Ramos (cell line): ENCODE measurements around the gene DNAH11.
"Not testable (repeated sequence)": the region's sequence is repeated elsewhere in the genome, so short reads cannot be mapped to it uniquely, and the experiment has no call there.

Source experiments
- in situ Hi-C: fragments of 300-500 bp; cut with MboI; formaldehyde crosslinking; loops from one replicate; pipeline ENCODE4 v1.14.3; 2022; ENCODE audit warnings: low sequenced_read_pairs; ENCODE audit not compliant: unreplicated experiment

DNAH11 gene

DNA sequence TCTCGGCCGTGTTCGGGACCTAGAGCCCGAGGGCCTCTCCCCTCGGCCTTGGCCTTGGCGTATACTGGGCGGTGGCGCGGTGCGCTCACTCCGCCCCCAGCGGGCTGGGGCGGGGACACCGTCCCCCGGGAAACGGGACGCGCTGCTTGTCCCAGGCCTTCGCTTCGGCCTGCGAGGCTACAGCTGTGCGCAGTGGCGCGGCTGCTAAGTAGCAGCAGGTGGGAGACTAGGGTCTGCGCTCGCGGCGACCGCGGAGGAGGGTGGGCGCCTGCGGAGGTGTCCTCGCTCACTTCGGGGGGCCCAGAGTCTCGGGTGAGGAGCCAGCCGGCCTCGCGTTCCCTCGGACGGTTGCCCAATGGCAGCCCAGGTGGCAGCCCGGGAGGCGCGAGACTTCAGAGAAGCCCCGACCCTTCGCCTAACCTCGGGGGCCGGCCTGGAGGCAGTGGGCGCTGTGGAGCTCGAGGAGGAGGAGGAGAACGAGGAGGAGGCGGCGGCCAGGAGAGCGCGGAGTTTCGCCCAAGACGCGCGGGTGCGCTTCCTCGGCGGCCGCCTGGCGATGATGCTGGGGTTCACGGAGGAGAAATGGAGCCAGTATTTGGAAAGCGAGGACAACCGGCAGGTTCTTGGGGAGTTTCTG, at the start of gene DNAH11:
Gene DNAH11 (plus strand): TSS at position 149 of the 637 bp plus-strand sequence. CDS start 207 bp downstream, at position 356.
- in situ Hi-C loops = no loop called here

DNA sequence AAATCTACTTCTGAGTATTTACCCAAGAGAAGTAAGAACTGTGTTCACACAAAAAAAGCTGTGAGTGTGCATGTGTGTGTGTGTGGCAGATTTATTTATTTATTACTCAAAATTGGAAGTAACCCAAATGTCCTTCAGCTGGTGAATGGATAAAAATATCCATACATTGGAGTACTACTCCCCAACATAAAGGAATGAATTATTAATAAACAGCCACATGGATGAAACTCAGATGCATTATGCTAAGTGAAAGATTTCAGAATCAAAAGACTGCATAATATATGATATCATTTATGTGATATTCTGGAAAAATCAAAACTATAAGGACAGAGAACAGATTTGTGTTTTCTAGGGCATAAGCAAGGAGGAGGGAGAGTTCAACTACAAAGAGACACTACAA, 47.1 kb upstream of the DNAH11 start:
- in situ Hi-C loops = no loop called here

DNA sequence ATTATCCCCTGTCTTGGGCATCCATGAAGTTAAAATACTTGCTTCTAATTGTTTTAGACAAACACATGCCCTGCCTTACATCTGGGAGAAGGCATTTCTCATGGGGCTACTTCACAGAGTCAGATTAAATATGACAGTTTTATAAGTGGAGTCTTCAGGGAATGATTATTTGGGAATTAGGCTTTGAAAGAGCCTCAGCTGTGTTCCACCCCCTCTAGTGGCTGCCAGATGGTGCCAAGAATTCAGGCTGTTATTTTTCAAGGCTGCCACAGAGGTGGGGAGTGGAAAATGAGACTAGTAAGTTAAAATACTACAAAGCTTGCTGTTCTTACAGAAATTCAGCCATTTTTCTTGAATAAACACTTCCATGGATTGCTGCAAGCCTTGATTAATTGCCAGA, 45.8 kb upstream of the DNAH11 start:
- in situ Hi-C loops = no loop called here

GRCh38 chr7:21500117-21500832, 42.6 kb upstream of the DNAH11 start:
- in situ Hi-C loops = no loop called here

DNA sequence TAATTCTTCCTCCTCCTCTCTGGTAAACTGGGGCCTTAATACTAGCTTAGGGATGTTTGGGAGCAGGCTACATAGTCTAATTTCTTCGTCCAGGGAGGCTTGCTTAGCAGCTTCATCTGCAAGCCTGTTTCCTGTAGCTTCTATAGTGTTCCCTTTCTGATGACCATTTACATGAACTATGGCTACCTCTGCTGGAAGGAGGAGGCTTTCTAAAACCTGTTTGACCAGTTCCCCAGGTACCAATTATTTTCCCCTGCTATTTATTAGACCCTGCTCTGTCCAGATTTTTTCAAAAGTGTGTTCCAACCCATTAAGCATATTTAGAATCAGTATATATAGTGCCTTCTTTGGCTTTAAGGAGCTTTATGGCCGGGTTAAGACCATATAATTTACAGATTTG, 38.8 kb upstream of the DNAH11 start:
- in situ Hi-C loops = no loop called here

DNA sequence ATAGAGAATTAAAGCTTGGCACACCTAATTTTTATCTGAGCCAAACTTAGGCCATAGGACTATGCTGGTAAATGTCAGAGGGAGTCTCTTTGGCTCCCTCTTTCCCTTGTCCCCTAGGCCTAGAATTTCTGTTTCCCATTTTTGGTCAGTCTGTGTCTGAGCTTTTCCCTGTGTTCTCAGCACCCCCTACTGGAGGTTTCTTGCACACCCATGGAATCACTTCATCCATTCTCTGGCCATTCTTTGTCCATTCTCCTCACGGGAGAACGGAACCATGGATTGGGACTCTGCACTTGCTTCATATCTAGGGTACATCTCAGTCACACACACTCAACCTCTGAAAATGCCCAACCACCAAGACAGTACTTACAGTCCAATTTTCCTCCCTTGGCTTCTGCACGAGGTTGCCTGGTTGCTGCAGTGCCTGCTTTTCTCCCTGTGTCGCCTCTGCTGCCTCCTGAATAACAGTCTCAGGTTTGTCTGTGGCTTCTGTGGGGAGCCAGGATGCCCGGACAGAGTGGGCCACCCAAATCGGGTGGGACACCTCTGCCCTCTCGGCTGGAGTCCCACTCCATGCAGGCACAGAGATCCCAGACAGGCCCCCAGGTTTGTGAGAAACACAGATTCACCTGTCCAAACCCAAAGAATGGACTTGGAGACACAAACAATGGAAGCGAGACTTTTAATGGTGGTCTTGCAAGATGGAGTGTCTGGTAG, 35.1 kb upstream of the DNAH11 start:
- in situ Hi-C loops = no loop called here

DNA sequence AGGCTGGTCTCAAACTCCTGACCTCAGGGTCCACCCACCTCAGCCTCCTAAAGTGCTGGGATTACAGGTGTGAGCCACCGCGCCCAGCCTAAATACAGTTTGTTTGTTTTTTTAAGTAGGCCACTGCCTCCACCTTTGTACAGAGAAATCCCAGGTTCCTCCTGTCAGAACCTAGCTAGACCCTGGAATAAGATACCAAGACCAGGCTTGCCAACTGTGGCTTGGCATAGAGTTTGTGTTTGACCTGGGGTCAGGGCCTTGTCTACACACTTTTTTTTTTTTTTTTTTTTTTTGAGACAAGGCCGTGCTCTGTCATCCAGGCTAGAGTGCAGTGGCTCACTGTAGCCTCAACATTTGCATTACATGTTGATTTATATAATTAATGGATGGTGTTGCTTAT, 34.3 kb upstream of the DNAH11 start:
- in situ Hi-C loops = no loop called here

GRCh38 chr7:21514062-21514461, 28.8 kb upstream of the DNAH11 start:
- in situ Hi-C loops = no loop called here

DNA sequence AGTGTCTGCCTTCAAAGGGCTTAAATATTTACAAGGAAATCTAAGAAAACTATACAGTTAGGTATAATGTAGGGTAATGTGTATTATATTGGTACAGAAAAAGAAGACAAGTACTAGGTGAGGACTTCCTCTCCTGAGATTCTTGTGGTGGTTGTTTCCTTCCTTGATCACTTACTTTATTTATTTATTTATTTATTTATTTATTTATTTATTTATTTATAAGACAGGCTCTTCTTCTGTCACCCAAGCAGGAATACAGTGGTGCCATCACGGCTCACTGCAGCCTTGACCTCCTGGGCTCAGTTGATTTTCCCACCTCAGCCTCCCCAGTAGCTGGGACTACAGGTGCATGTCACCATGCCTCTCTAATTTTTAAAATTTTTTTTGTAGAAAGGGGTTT, 18.2 kb upstream of the DNAH11 start:
- in situ Hi-C loops = no loop called here

- in situ Hi-C loops = no loop called here
Observed at GRCh38 chr7:21526007-21526406, 16.8 kb upstream of the DNAH11 start.

DNA sequence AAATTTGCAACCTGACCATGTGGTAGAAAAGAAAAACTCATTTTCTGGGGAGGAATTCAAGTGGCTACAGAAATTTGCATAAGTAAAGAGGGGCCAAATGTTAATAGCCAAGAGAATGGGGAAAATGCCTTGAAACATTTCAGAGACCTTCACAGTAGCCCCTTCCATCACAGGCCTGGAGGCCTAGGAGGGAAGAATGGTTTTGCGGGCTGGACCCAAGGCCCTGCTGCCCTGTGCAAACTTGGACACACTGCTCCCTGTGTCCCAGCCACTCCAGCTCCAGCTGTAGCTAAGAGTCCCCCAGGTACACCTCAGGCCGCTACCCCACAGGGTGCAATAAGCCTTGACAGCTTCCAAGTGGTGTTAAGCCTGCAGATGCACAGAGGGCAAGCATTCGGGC, 16.4 kb upstream of the DNAH11 start:
- in situ Hi-C loops = no loop called here

GRCh38 chr7:21532485-21532884, 10.4 kb upstream of the DNAH11 start:
- in situ Hi-C loops = not testable (repeated sequence)

GRCh38 chr7:21533646-21534045, 9.2 kb upstream of the DNAH11 start:
- in situ Hi-C loops = not testable (repeated sequence)

GRCh38 chr7:21536445-21537118, 6.3 kb upstream of the DNAH11 start:
- in situ Hi-C loops = not testable (repeated sequence)

DNA sequence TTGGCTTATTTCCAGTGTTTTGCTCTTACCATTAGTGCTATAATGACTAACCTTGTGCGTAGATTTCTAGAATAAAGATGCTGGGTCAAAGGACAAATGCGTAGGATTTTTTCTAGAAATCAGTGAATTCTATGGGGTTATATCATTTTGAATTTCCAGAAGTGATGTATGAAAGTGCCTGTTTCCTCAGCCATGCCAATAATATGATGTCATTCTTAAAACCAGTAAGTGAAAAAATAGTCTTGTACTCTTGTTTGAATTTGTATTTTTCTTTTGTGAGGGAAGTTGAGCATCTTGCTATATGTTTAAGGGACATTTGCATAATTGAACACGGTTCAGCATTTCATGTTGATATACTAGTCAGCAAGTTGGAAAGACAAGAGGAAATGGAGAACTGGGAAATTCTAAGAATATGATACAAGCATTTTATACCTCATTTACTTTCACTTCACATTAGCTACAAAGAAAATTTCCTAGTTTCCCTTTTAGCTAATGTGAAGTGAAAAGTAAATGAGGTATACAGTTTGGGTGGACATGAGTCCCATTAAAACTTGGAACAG, 3.8 kb upstream of the DNAH11 start:
- in situ Hi-C loops = no loop called here

GRCh38 chr7:21543528-21544302, 876 bp downstream of the DNAH11 start:
- in situ Hi-C loops = no loop called here

- in situ Hi-C loops = no loop called here
Observed at GRCh38 chr7:21544303-21544656, 1.4 kb downstream of the DNAH11 start.

GRCh38 chr7:21544715-21545114, 1.9 kb downstream of the DNAH11 start:
- in situ Hi-C loops = no loop called here

GRCh38 chr7:21547501-21547900, 4.7 kb downstream of the DNAH11 start:
- in situ Hi-C loops = no loop called here

DNA sequence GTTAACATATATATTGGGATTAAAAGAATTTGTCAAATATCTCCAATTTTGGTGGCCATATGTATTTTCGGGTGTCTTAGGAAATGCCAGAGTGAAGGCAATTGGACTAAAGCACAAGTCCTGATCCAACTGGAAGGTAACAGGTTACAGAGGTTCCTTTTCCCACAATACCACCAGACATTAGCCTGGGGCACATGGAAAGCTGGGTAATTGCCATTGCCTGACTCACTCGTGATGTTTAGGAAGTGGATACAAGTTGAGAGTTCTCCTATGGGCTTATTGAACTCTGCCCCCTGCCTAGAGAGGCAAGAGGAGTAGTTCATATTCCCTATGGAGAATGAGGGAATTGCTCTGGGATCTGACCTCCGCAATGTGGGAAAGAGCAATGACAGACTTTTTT, 5.7 kb downstream of the DNAH11 start:
- in situ Hi-C loops = no loop called here
